GM12864 (cell line): ENCODE data around the gene GFRA1.

Experiments used
- DNase-seq: peaks from one replicate; pipeline ENCODE4 v3.0.0-alpha.2; 2011; ENCODE audit warnings: low read depth
- H3K4me3 ChIP-seq: 2 replicates; pipeline ENCODE4 v1.5.1; 2011; ENCODE audit warnings: mild to moderate bottlenecking, low read depth, low read length, control low read depth
- TF ChIP-seq, protein P1 (sequence below): IDR thresholded peaks from 2 replicates; pipeline ENCODE4 v1.5.1; 2011; ENCODE audit warnings: low read depth, mild to moderate bottlenecking, moderate library complexity, low read length, control low read depth, inconsistent platforms; ENCODE audit errors: missing control alignments

The GFRA1 gene

DNA sequence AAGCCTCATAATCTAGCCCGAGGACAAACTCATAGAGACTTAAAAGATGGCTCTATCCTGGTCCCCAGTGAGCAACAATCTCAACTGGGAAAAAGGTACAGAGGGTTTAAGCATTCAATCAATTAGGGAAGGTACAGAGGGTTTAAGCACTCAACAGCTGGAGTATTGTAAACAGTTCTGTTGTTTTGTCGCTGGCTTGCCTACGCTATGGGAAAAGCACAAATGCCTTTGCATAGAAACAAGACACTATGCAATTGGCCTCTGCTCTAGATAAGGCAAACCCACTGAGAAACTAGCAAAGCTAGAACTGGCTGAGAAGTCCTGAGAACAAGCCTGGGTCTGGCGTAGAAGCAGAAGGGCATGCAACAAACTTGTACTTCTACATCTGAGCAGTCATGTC, 69.3 kb downstream of the GFRA1 start:
- TF ChIP-seq, protein P1, sequence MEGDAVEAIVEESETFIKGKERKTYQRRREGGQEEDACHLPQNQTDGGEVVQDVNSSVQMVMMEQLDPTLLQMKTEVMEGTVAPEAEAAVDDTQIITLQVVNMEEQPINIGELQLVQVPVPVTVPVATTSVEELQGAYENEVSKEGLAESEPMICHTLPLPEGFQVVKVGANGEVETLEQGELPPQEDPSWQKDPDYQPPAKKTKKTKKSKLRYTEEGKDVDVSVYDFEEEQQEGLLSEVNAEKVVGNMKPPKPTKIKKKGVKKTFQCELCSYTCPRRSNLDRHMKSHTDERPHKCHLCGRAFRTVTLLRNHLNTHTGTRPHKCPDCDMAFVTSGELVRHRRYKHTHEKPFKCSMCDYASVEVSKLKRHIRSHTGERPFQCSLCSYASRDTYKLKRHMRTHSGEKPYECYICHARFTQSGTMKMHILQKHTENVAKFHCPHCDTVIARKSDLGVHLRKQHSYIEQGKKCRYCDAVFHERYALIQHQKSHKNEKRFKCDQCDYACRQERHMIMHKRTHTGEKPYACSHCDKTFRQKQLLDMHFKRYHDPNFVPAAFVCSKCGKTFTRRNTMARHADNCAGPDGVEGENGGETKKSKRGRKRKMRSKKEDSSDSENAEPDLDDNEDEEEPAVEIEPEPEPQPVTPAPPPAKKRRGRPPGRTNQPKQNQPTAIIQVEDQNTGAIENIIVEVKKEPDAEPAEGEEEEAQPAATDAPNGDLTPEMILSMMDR: no peak
- H3K4me3 ChIP-seq: no peak overlapping the region
- DNase-seq: no peak

DNA sequence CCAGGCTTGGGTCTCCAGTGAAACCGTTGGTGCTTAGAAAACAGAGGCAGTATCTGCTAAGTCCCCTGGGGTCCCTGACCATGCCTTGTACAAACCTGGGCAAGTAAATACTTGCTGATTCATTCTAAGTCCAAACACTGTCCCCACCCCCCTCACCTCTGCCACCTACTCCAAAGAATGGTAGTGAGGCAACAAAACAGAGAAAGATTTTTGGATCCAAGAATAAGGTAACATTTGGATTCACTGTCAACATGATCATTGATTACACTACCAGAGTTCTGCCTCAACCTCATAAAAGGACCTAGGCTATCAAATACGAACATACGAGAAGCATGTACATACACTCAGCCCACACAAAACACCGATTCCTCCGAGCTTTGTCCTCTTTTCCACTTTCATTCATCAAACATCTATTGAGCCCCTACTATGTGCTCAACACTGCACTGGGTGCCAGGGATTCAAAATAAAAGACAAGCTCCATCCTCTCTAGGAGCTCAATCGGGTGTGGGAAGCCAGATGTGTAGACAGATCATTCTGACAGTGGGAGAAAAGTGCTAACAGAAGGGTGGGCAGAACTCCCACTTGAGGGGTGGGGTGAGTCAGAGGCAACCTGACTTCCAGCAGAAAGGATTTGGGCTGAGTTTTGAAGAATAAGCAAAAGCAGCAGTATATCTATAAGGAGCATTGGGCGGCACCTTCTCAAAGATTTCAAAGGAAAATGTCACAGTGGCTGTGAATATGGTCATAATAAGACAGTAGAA, 71.2 kb downstream of the GFRA1 start:
- DNase-seq: no peak
- H3K4me3 ChIP-seq: no peak overlapping the region
- TF ChIP-seq, protein P1: no peak

DNA sequence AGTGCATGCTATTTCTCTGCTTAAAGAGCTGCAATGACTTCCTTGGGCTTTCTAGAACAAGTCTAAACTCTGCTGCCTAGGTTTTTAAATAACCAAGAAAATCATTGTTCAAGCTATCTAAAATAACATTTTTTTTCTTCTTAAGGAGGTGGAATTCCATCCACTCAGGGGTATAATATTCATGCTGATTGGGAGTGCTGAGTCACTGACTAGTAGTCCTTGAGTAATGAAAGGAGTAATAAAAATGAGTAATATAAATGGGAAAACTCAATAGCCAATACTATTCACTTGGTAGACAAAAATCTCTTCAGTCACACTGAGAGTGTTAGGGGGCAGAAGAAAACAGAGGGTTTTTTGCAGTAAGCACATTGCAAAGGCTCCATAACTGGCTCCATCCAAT, 72.0 kb downstream of the GFRA1 start:
- TF ChIP-seq, protein P1: no peak
- no peak for DNase-seq
- no peak overlapping the region for H3K4me3 ChIP-seq

DNA sequence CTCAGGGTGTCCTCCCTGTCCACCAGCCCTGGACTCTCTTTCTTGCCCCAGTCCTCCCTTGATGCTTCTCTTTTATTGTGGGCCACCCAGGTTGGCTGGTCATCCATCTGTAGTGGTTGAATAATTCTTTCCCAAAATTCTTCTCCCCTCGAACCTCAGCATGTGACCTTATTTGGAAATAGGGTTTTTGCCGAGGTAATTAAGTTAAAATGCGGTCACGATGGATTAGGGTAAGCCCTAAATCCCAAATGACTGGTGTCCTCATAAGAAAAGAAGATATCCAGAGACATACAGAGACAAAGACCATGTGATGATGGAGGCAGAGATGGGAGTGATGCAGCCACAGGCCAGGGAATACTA, 74.3 kb downstream of the GFRA1 start:
- DNase-seq: no peak
- TF ChIP-seq, protein P1: no peak
- H3K4me3 ChIP-seq: no peak overlapping the region

DNA sequence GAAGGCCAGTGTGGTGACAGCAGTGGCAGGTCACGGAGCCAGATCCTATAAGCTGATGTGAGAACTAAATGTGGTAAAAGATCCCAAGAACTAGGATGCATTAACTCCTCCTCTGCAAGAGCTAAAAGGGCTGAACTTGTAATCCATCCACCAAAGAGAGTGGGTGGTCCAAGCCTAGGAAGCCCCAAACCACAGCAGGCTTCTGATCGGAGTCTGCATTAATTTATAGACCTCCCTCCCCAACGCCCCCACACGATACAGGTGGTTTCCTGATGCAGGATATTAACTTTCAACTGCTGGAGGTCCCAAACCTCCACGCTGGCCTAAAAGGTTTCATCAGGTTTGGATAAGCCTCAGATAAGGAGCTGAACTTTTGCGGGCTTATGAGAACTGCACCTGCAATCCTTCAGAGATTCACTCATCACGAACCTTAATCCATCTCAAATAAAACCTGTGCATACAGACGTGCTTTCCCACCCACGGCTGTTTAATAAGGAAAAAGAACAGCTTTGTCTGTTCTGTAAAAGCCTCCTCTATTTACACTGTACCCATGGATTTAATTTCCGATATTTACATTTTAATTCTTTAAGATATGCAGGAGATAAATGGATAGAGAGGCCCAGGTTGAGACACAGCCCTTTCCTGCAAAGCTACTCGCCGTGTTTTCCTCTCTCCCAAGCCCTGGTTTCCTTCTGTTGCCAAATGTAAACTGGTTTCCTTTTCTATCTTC, 74.9 kb downstream of the GFRA1 start:
- H3K4me3 ChIP-seq: no peak overlapping the region
- TF ChIP-seq, protein P1: no peak
- no peak for DNase-seq

DNA sequence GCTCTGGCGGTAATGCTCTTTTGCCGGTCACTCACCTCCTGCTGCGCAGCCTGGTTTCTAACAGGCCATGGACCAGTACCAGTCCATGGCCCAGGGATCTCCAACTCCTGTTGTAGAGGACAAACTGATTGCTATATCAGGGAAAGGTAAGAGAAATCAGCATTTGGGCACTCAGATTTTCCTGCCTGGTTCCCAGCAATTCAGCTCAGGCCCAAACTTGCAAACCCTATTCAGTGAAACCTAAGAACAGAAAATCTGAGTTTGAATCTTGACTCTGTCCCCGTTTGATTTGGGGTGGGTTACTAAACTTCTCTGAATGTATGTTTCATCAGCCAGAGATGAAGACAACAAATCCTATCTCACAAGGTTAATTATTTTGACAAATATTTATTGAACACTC, 77.4 kb downstream of the GFRA1 start:
- no peak for DNase-seq
- no peak overlapping the region for H3K4me3 ChIP-seq
- TF ChIP-seq, protein P1: no peak
